ENCODE data around the gene REN. TPM values are rescaled to one million over a fixed set of nuclear protein-coding genes. Genes with fewer than 3 reads are reported as not detected.

The REN gene
- total and polyA plus RNA-seq, 2 of the 13 experiments (the other 11 are each of a cell fraction or from before 2014, with no cell fraction given): not detected

DNA sequence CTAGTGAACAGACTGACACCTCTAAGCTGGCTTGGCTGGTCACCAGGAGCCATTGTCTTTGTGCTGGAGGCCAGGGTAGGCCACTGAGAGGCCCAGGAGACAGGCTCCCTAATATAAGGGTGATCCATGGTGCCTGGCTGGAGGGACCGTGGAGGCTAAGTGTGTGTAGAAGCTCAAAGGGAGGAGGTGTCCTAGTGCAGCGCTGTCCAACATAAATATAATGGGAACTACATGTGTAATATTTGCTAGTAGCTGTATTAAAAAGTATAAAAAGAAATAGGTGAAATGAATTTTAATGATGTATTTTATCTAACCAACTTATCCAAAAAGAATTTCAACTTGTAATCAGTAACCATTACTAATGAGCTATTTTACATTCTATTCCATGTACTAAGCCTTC lies 58.2 kb downstream of the REN start:
- ATAC-seq: no peak; the same call in 2 of the 3 replicates
- CTCF ChIA-PET (ENCODE audit: low intra/inter-chr PET ratio, low total read pairs): no interaction called here
- TF ChIP-seq, protein P1, sequence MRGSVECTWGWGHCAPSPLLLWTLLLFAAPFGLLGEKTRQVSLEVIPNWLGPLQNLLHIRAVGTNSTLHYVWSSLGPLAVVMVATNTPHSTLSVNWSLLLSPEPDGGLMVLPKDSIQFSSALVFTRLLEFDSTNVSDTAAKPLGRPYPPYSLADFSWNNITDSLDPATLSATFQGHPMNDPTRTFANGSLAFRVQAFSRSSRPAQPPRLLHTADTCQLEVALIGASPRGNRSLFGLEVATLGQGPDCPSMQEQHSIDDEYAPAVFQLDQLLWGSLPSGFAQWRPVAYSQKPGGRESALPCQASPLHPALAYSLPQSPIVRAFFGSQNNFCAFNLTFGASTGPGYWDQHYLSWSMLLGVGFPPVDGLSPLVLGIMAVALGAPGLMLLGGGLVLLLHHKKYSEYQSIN (CRISPR knock-in tag; IDR thresholded peaks at IDR 0.05; ENCODE audit: borderline replicate concordance): no peak
- TF ChIP-seq, protein P2, sequence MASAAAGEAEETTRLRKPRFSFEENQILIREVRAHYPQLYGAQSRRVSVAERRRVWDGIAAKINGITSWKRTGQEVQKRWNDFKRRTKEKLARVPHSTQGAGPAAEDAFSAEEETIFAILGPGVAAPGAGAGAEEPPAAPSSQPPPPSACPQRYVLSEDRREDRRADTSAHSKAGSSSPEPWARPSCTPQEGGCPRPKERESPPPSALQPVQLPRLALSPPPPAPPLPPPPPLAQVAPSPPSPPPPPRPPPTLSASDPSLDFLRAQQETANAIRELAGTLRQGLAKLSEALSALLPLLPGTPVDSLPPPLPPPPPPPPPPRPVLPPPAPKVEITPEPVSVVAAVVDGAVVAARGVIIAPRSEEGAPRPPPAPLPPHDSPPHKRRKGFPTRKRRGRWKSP (CRISPR knock-in tag; IDR thresholded peaks at IDR 0.05): no peak
- TF ChIP-seq RXRA (CRISPR knock-in tag; IDR thresholded peaks at IDR 0.05) (no peak), ARID4A (CRISPR knock-in tag; IDR thresholded peaks at IDR 0.05; ENCODE audit: borderline replicate concordance) (no peak), RELA (CRISPR knock-in tag; IDR thresholded peaks at IDR 0.05) (no peak), SOX5 (CRISPR knock-in tag; IDR thresholded peaks at IDR 0.05; ENCODE audit: borderline replicate concordance) (no peak), ATAD3A (CRISPR knock-in tag; IDR thresholded peaks at IDR 0.05) (no peak), PTBP1 (IDR thresholded peaks at IDR 0.05; ENCODE audit: low read depth, low read length, poor library complexity, severe bottlenecking) (no peak), NBN (conservative IDR thresholded peaks at IDR 0.05) (no peak), ZSCAN20 (CRISPR knock-in tag; IDR thresholded peaks at IDR 0.05; ENCODE audit: borderline replicate concordance) (no peak), RFX1 (IDR thresholded peaks at IDR 0.05) (no peak), SRY (CRISPR knock-in tag; IDR thresholded peaks at IDR 0.05) (no peak), PRMT3 (CRISPR knock-in tag; IDR thresholded peaks at IDR 0.05; ENCODE audit: borderline replicate concordance, low read depth) (no peak)
- TF ChIP-seq, protein P3, sequence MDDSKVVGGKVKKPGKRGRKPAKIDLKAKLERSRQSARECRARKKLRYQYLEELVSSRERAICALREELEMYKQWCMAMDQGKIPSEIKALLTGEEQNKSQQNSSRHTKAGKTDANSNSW (CRISPR knock-in tag; IDR thresholded peaks at IDR 0.05; ENCODE audit: borderline replicate concordance): no peak
- TF ChIP-seq, protein P4, sequence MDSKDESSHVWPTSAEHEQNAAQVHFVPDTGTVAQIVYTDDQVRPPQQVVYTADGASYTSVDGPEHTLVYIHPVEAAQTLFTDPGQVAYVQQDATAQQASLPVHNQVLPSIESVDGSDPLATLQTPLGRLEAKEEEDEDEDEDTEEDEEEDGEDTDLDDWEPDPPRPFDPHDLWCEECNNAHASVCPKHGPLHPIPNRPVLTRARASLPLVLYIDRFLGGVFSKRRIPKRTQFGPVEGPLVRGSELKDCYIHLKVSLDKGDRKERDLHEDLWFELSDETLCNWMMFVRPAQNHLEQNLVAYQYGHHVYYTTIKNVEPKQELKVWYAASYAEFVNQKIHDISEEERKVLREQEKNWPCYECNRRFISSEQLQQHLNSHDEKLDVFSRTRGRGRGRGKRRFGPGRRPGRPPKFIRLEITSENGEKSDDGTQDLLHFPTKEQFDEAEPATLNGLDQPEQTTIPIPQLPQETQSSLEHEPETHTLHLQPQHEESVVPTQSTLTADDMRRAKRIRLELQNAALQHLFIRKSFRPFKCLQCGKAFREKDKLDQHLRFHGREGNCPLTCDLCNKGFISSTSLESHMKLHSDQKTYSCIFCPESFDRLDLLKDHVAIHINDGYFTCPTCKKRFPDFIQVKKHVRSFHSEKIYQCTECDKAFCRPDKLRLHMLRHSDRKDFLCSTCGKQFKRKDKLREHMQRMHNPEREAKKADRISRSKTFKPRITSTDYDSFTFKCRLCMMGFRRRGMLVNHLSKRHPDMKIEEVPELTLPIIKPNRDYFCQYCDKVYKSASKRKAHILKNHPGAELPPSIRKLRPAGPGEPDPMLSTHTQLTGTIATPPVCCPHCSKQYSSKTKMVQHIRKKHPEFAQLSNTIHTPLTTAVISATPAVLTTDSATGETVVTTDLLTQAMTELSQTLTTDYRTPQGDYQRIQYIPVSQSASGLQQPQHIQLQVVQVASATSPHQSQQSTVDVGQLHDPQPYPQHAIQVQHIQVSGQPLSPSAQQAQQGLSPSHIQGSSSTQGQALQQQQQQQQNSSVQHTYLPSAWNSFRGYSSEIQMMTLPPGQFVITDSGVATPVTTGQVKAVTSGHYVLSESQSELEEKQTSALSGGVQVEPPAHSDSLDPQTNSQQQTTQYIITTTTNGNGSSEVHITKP (CRISPR knock-in tag; IDR thresholded peaks at IDR 0.05; ENCODE audit: low read depth): no peak

More for the DNA sequence above, 58.2 kb downstream of the REN start:
- no peak overlapping the region for H3K4me3 ChIP-seq (replicated peaks in 1 of 3; ENCODE audit: insufficient read depth in 1 of 3, low read depth in 2 of 3, low read length in 3 of 3)
- BruUV-seq (replicated peaks): no TSS peak
- intact Hi-C loops (cut with micrococcal nuclease; ENCODE audit: unreplicated experiment): no loop called here
- H3K9me3 ChIP-seq (ENCODE audit: low read length): no peaks in the 10 kb centered on the region
- WGBS (ENCODE audit: low lambda C conversion rate): 98% methylated on average over 2 of the region's 2 CpGs
- no peak overlapping the region for H3K4me2 ChIP-seq (ENCODE audit: low read depth, low read length)
- H2AFZ ChIP-seq (ENCODE audit: low read length): no peak overlapping the region
- peaks cover 35% of the 10 kb centered on the region for H3K4me1 ChIP-seq (ENCODE audit: insufficient read depth, low read length)
- POLR2A ChIA-PET: no interaction called here
- H3K36me3 ChIP-seq (replicated peaks in 1 of 2; ENCODE audit: control insufficient read depth in 1 of 2, insufficient read depth in 2 of 2, low read length in 2 of 2): peaks cover 0 to 4% of the 10 kb centered on the region in 2 experiments; a peak in 2 of 5 replicates
- peaks cover 6% of the 10 kb centered on the region; the same call in 1 of the 2 replicates for H4K20me1 ChIP-seq (ENCODE audit: insufficient read depth, low read length)
- in situ Hi-C loops (cut with HindIII; ENCODE audit: extremely low pct_ligation_motif_present, low pct_unique_long_range_greater_than_20kb): no loop called here
- peaks cover 69% of the 10 kb centered on the region for H3K79me2 ChIP-seq (ENCODE audit: insufficient read depth, low read length)
- H3K9ac ChIP-seq (ENCODE audit: insufficient read depth, low read depth, low read length): no peak overlapping the region
- H3K27ac ChIP-seq (ENCODE audit: extremely low read length, insufficient read depth, low read length): no peak overlapping the region
- FAIRE-seq (no peak), DNase-seq (ENCODE audit: low spot score) (no peak)
- no peaks in the 10 kb centered on the region for H3K27me3 ChIP-seq (ENCODE audit: control insufficient read depth in 1 of 2, insufficient read depth in 2 of 2, low read length in 2 of 2)

Measured in HepG2 (cell line).